Spleen (tissue), 7 donors: ENCODE results near the gene SLC45A3.

Experiments
- POLR2A ChIP-seq, 3 donors: fragments of 450-650 bp; IDR thresholded peaks; one replicate each; pipeline ENCODE4 v1.5.1; 2017; ENCODE audit warnings: antibody characterized with exemption in 3 of 3, mild to moderate bottlenecking in 1 of 3
- POLR2AphosphoS5 ChIP-seq, 3 donors: sonication (generic); formaldehyde crosslinking; IDR thresholded peaks; one replicate each; pipeline ENCODE4 v1.5.1; 2017; ENCODE audit warnings: antibody characterized with exemption in 3 of 3
- TF ChIP-seq, protein P1 (sequence below), 11 experiments: fragments of 200-600 bp in 7 of 11; fragments of 450-650 bp in 4 of 11; sonication (generic) in 4 of 11; IDR thresholded peaks in 8 of 11; conservative IDR thresholded peaks in 3 of 11; 1 replicate in 7 of 11; 2 replicates in 4 of 11; pipeline versions ENCODE4 v1.4.0 to v1.8.0; 2016 to 2021; ENCODE audit warnings: antibody characterized with exemption in 11 of 11, inconsistent platforms in 4 of 11, mild to moderate bottlenecking in 1 of 11
- donor health status: DM: no; HTN: no; CAD: no; lungs with moderate emphysema.
- donor health status: DM: no; HTN: no; CAD: no.
- donor health status: DM: no; HTN: no; CAD: no.

DNA sequence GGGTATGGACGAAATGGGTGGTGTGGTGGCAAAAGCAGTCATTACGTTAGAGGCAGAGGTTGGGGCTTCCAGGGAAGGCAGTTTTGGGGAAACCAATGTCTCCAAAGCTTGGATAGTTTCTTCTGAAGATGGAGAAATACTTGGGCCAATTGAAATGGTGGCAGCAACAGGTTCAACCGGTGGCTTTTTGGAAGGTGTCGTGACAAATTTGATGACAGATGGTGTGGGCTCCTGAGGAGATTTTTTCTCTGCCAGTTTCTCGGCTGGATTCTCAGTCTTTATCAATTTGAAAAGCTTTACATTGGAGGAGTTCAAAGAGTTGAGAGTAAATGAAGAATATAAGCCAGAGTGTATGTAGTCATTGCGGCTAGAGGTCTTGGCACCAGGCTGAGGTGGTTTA is 60.0 kb downstream of the SLC45A3 start:
- TF ChIP-seq, protein P1, sequence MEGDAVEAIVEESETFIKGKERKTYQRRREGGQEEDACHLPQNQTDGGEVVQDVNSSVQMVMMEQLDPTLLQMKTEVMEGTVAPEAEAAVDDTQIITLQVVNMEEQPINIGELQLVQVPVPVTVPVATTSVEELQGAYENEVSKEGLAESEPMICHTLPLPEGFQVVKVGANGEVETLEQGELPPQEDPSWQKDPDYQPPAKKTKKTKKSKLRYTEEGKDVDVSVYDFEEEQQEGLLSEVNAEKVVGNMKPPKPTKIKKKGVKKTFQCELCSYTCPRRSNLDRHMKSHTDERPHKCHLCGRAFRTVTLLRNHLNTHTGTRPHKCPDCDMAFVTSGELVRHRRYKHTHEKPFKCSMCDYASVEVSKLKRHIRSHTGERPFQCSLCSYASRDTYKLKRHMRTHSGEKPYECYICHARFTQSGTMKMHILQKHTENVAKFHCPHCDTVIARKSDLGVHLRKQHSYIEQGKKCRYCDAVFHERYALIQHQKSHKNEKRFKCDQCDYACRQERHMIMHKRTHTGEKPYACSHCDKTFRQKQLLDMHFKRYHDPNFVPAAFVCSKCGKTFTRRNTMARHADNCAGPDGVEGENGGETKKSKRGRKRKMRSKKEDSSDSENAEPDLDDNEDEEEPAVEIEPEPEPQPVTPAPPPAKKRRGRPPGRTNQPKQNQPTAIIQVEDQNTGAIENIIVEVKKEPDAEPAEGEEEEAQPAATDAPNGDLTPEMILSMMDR (IDR thresholded peaks at IDR 0.05 in 8 of 11, conservative IDR thresholded peaks at IDR 0.05 in 3 of 11) = no peak
- TF ChIP-seq POLR2AphosphoS5 (IDR thresholded peaks at IDR 0.05) = no peak
- no peak for TF ChIP-seq POLR2A (IDR thresholded peaks at IDR 0.05)
